IPS-15b (cell line): ENCODE measurements around the gene ZHX3.

Experiments used
- H3K27me3 ChIP-seq: one replicate; pipeline ENCODE4 v1.6.1; 2013; ENCODE audit warnings: low read length; ENCODE audit not compliant: control insufficient read depth, insufficient read depth
- H3K36me3 ChIP-seq: one replicate; pipeline ENCODE4 v1.6.1; 2013; ENCODE audit warnings: low read length; ENCODE audit not compliant: control insufficient read depth, insufficient read depth
- H3K4me1 ChIP-seq: one replicate; pipeline ENCODE4 v1.6.1; 2013; ENCODE audit warnings: mild to moderate bottlenecking, low read length; ENCODE audit not compliant: control insufficient read depth, insufficient read depth
- H3K4me3 ChIP-seq: one replicate; pipeline ENCODE4 v1.5.1; 2013; ENCODE audit warnings: low read depth, low read length
- H3K9ac ChIP-seq: one replicate; pipeline ENCODE4 v1.6.1; 2013; ENCODE audit warnings: low read depth, mild to moderate bottlenecking, low read length
- H3K9me3 ChIP-seq: one replicate; pipeline ENCODE4 v1.6.1; 2013; ENCODE audit warnings: mild to moderate bottlenecking, low read length; ENCODE audit not compliant: control insufficient read depth, insufficient read depth

ZHX3 gene

DNA sequence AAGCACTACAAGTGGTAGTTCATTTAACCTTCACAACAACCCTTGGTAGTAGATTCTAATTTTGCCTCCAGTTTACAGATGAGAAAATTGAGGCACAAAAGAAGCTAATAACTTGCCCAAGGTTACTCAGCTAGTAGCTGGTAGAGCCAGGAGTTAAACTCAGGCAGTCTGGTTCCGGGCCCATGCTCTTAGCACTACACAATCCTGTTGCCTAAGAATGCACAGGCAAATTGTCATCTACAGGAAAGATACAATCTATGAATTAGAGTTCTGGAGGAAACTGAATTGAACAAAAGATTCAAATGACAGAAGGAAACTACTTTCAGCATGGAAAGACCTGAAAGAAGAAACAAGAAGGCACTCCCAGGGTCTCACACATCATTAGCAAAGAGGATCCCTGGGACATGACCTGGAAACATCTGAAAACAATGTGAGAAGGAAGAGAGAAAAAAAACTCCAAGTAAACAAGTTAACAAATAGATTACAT lies 56.8 kb downstream of the ZHX3 start:
- Histone ChIP-seq H3K9me3 (no peaks in the 10 kb centered on the region), H3K36me3 (no peaks in the 10 kb centered on the region), H3K4me3 (no peak overlapping the region), H3K4me1 (no peaks in the 10 kb centered on the region), H3K27me3 (no peaks in the 10 kb centered on the region), H3K9ac (no peak overlapping the region)

DNA sequence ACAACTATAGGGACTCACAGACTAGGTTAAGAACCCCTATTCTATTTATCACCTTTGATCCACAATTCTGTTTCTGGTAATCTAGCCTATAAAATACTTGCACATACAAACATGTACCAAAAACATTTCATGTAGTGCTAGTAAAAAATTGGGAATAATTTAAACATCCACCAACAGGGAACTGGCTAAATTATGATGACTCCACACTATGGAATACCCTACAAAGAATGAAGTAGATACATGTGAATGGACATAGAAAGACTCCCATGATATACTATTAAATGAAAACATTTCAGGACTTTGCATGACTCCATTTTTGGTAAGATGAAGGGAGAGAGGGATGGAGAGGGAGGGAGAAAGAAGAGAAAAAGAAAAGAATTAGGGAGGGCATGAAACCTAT lies 58.2 kb downstream of the ZHX3 start:
- H3K9me3 ChIP-seq: no peaks in the 10 kb centered on the region
- H3K27me3 ChIP-seq: no peaks in the 10 kb centered on the region
- no peak overlapping the region for H3K4me3 ChIP-seq
- H3K9ac ChIP-seq: no peak overlapping the region
- no peaks in the 10 kb centered on the region for H3K36me3 ChIP-seq
- H3K4me1 ChIP-seq: no peaks in the 10 kb centered on the region

DNA sequence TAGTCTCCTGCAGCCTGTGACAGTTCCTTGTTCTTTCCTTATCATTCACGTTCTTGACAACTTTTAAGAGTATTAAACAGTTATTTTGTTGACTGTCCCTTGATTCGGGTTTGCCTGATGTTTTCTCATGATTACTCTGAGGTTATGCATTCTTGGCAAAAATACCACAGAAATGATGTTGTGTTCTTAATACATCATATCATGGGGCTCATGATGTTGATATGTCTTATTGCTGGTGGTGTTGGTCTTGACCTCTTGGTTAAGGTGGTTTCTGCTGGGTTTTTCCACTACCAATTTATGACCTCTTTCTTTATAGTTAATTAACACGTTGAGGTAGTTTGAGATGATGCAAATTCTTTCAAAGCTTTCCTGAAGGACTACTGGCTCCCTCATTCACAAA lies 59.1 kb downstream of the ZHX3 start:
- H3K9me3 ChIP-seq: no peaks in the 10 kb centered on the region
- H3K4me3 ChIP-seq: no peak overlapping the region
- no peaks in the 10 kb centered on the region for H3K36me3 ChIP-seq
- no peak overlapping the region for H3K9ac ChIP-seq
- H3K4me1 ChIP-seq: no peaks in the 10 kb centered on the region
- H3K27me3 ChIP-seq: no peaks in the 10 kb centered on the region

DNA sequence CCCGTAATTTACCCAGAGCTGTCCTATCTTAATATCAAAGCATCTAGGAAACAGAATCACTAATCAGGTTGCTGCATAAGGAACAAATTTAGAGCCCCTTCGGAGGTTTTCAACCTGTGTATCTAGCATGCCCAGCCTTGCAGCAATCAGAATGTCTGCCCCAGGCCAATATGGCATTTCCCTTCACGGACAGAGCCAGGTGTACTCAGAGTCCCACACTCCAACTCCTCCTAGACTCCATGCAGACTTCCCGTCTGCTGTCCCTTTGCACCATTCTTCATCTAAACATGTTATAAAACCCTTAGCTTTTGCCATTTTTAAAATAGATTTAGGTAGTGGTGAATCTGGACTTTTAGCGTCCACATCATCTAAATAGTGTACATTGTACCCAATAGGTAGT lies 61.0 kb downstream of the ZHX3 start:
- no peak overlapping the region for H3K9ac ChIP-seq
- H3K4me1 ChIP-seq: no peaks in the 10 kb centered on the region
- H3K27me3 ChIP-seq: no peaks in the 10 kb centered on the region
- no peaks in the 10 kb centered on the region for H3K9me3 ChIP-seq
- no peaks in the 10 kb centered on the region for H3K36me3 ChIP-seq
- no peak overlapping the region for H3K4me3 ChIP-seq

DNA sequence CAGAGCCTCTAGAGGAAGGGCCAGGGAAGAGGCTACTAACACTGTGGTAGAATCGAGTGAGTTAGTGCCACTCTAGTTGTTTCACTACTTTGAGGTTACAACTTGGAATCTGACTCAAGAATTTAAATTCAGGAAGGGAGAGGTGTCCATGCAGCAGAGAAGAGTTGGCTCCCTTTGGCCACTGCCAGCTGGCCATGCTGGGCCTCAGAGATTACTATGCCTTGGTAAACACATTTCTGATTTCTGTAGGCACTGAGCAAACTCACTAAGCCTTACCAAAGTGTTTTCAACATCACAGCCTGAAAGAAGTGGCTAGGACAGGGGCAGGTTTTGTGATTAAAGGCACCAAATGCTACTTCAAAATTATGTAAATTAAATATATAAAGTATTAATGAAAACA lies 61.9 kb downstream of the ZHX3 start:
- Histone ChIP-seq H3K9me3 (no peaks in the 10 kb centered on the region), H3K36me3 (no peaks in the 10 kb centered on the region), H3K9ac (no peak overlapping the region), H3K4me3 (no peak overlapping the region), H3K27me3 (no peaks in the 10 kb centered on the region), H3K4me1 (no peaks in the 10 kb centered on the region)

DNA sequence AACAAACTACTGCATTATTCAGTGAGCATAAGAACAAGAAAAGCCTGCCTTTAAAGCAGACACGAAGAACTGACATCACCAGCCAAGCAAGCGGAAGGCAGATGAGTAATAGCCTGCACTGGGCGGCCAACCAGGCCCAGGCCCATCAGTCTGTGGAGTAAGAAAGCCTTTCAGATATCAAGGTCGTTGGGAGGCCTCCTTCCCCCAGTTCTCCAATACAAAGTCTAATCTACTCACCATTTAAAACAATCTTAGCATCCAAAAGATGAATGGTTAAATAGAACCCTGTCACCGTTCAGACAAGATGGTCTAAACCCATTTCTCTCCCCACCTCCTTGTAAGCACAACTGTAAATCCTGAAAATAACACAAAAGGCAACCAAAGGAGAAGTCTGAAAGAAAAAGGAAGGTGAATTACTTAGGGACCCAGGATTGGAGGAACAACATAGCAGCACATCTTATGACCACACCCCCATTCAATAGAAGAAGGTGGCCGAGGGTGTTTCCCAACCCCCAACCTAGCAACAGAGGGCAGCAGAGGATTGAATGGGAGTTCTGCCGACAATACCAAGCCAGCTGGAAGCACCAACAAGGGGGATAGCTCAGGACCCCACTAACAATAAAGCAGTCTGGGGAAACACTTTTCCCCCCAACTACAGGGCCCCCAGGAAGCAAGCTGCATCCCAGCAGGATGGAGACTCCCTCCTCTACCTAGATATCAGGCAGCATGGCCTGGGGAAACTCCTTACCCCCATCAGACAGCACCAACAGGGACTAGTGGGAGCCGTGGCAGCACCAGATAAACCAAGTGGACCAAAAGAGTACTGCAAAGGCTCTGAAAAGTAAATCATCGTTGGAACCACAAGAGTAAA lies 67.9 kb downstream of the ZHX3 start:
- Histone ChIP-seq H3K9me3 (no peaks in the 10 kb centered on the region), H3K4me3 (peak overlapping the region; percentile 45), H3K36me3 (no peaks in the 10 kb centered on the region), H3K27me3 (peaks cover 7% of the 10 kb centered on the region), H3K9ac (no peak overlapping the region), H3K4me1 (peaks cover 6% of the 10 kb centered on the region)

DNA sequence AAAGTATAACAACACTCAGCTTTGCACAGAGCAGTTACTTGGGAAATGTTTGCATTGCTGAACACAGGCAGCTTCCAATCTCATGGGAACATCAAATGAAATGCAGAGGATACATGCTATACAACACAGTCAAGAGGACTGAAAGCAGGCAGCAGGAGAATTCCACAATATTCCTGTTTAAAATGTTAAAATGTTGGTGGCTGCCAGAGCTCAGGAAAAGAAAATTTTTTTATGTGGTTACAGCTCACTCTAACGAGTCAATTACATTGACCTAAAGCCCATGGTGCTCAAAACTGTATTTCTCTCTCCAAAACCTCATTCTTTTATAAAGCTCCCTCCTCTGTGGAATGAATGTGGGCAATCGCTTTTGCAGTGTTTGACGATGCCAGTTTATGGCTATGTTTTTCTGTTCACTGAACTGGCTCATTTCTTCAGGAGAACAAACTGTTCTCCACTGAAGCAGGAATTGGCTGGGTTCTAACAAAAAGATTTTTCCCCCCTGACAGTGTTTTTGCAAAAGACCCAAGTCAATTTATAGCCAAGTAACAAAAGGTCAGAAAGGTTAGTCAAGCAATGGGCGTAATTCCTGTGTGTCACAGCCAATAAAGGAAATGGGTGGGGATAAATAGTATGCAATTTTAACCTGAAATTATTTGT lies 69.0 kb downstream of the ZHX3 start:
- Histone ChIP-seq H3K27me3 (peaks cover 12% of the 10 kb centered on the region), H3K9me3 (no peaks in the 10 kb centered on the region), H3K36me3 (no peaks in the 10 kb centered on the region), H3K4me1 (peaks cover 6% of the 10 kb centered on the region), H3K4me3 (no peak overlapping the region), H3K9ac (no peak overlapping the region)

DNA sequence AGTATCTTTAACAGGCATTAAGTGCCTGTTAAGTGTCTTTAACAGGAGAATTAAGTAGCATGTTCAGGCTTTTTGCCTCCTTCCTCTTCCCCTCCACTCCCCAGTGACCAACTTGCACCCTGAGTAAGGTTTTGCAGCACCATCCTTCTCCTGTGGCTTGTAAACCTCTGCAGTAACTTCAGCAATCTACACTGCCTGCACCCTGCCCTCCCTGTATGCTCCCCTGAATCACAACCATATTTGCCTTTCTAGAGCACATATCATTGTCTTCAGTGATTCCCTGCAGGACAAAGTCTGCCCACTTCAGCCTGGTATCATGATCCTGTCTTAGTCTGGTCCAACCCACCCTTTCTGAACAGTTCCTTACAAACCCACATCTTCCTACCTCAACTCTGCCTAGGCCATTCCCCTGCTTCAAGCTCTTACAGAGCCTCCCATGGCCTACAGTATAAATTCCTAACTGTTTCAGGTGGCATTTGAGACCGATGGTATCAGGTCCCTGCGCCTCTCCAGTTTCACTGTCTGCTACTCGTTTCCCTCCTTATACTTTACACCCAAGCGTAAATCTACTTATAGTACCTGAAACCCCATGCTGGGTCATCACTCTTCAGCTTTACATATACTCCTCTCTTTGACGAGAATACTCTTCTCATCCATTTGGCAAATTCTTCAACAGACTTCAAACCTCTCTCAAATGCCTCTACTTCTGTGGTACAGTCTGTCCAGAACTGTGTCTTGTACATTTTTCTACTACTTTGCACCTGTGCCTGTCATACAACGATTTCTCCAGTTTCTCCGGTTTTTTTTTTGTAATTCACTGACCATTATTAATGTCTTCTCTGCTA lies 69.8 kb downstream of the ZHX3 start:
- peaks cover 6% of the 10 kb centered on the region for H3K4me1 ChIP-seq
- no peaks in the 10 kb centered on the region for H3K9me3 ChIP-seq
- no peak overlapping the region for H3K9ac ChIP-seq
- H3K36me3 ChIP-seq: no peaks in the 10 kb centered on the region
- H3K27me3 ChIP-seq: peaks cover 12% of the 10 kb centered on the region
- no peak overlapping the region for H3K4me3 ChIP-seq

DNA sequence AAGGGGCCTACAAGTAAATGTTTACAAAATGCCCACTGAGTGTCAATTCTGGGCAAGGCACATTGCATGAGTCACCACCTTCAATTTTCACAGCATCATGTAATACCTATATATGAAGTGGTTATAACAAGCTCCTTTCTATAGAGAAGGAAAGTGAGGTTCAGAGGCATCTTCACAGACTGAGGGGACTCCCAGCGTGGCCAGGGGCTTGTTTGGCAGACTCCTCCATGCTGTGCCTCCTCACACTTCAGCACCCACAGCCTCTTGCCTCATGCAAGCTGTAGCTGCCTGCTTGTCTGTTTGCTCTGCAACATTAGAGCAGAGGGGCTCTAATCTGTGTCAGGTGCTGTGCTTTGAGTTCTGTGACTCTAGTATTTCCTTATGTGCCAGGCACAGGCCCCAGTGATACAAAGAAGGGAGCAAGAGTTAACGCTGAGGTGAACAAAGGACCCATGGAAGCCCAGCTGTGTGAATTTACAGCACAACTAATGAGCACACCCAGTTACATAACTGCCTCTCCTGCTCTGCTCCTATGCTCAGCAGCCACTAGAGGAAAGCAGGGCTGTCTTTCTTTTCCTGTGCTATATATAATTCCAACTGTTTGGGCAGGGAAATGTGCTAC lies 72.3 kb downstream of the ZHX3 start:
- no peak overlapping the region for H3K9ac ChIP-seq
- no peaks in the 10 kb centered on the region for H3K36me3 ChIP-seq
- H3K9me3 ChIP-seq: no peaks in the 10 kb centered on the region
- peaks cover 12% of the 10 kb centered on the region for H3K27me3 ChIP-seq
- H3K4me3 ChIP-seq: no peak overlapping the region
- peaks cover 6% of the 10 kb centered on the region for H3K4me1 ChIP-seq

DNA sequence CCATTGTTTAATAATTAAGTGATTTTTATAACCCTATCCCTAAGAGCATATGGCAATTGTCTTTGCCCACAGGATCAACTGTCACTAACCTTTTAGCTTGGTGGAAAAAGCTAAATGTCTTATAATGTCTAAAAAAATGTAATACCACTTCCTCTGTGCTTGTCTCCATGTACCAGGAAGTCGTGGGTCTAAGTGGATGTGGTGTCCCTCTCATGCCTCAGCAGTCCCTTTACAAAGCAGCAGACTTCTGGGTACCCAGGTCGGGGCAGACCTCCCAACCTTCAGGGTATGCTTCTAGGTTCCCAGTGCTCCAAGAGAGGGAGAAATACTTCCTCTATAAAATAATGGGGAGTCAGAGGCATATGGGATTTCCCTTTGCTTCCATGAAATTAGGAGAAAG lies 74.7 kb downstream of the ZHX3 start:
- no peaks in the 10 kb centered on the region for H3K9me3 ChIP-seq
- H3K9ac ChIP-seq: no peak overlapping the region
- H3K4me3 ChIP-seq: no peak overlapping the region
- H3K36me3 ChIP-seq: no peaks in the 10 kb centered on the region
- H3K4me1 ChIP-seq: peaks cover 4% of the 10 kb centered on the region
- peaks cover 10% of the 10 kb centered on the region for H3K27me3 ChIP-seq

DNA sequence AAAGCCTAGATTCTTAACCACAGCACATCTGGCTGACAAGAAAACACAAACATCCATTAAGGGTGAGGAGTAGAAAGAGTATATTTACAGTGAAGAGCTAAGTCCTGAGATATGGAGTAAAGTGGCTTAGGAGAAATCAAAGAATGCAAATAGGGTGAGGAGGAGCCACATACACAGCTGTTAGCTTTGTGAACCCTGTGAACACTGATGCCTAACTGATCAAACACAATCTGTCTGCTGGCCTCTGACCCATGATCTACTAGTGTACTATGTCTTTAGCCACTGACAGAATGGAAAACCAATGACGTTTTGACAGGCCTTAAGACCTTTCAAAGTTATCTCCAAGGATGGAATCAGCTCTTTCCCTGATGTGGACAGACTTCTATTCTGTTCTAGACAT lies 75.2 kb downstream of the ZHX3 start:
- H3K27me3 ChIP-seq: peaks cover 8% of the 10 kb centered on the region
- H3K36me3 ChIP-seq: no peaks in the 10 kb centered on the region
- no peaks in the 10 kb centered on the region for H3K9me3 ChIP-seq
- no peak overlapping the region for H3K4me3 ChIP-seq
- H3K9ac ChIP-seq: no peak overlapping the region
- peaks cover 4% of the 10 kb centered on the region for H3K4me1 ChIP-seq
